GM18951 (cell line): Measurements from ENCODE around the gene ACVR1.
"Not testable (repeated sequence)": the region's sequence is repeated elsewhere in the genome, so short reads cannot be mapped to it uniquely, and the experiment has no call there.

ENCODE experiments used
- POLR2A ChIP-seq: IDR thresholded peaks from 4 replicates; pipeline ENCODE4 v1.6.1; 2011; ENCODE audit warnings: mild to moderate bottlenecking; ENCODE audit not compliant: insufficient read length, insufficient read depth; ENCODE audit errors: extremely low read depth
- in situ Hi-C: fragments of 300-500 bp; cut with MboI; formaldehyde crosslinking; loops from one replicate; pipeline ENCODE4 v1.12.0; 2022; ENCODE audit warnings: low sequenced_read_pairs, mixed read lengths, inconsistent platforms; ENCODE audit not compliant: unreplicated experiment

ACVR1 gene

GRCh38 chr2:157725846-157726245, 150.3 kb downstream of the ACVR1 start:
- no peak for TF ChIP-seq POLR2A
- in situ Hi-C loops = no loop called here

GRCh38 chr2:157722580-157723234, 153.4 kb downstream of the ACVR1 start:
- in situ Hi-C loops = no loop called here
- TF ChIP-seq POLR2A = no peak

GRCh38 chr2:157720504-157720903, 155.6 kb downstream of the ACVR1 start:
- in situ Hi-C loops = no loop called here
- TF ChIP-seq POLR2A = no peak

GRCh38 chr2:157704653-157705052, 171.5 kb downstream of the ACVR1 start:
- in situ Hi-C loops = not testable (repeated sequence)

- in situ Hi-C loops = not testable (repeated sequence)
Observed at GRCh38 chr2:157704148-157704547, 172.0 kb downstream of the ACVR1 start.

GRCh38 chr2:157699806-157700205, 176.3 kb downstream of the ACVR1 start:
- in situ Hi-C loops = no loop called here
- TF ChIP-seq POLR2A = no peak

- TF ChIP-seq POLR2A = no peak
- in situ Hi-C loops = no loop called here
Observed at GRCh38 chr2:157699009-157699408, 177.1 kb downstream of the ACVR1 start.

- in situ Hi-C loops = no loop called here
- no peak for TF ChIP-seq POLR2A
Observed at GRCh38 chr2:157698430-157698829, 177.7 kb downstream of the ACVR1 start.

GRCh38 chr2:157696036-157696435, 180.1 kb downstream of the ACVR1 start:
- TF ChIP-seq POLR2A = no peak
- in situ Hi-C loops = no loop called here

GRCh38 chr2:157692768-157693167, 183.4 kb downstream of the ACVR1 start:
- in situ Hi-C loops = no loop called here

GRCh38 chr2:157691695-157692094, 184.4 kb downstream of the ACVR1 start:
- TF ChIP-seq POLR2A = no peak
- in situ Hi-C loops = no loop called here

More at GRCh38 chr2:157692768-157693167, 183.4 kb downstream of the ACVR1 start:
- TF ChIP-seq POLR2A = no peak

- in situ Hi-C loops = no loop called here
- TF ChIP-seq POLR2A = no peak
Observed at GRCh38 chr2:157691131-157691530, 185.0 kb downstream of the ACVR1 start.
